Upper lobe of left lung (tissue), 4 donors: ENCODE results near the gene SCLY.

Experiments
- EP300 ChIP-seq, 4 donors: sonication (generic); formaldehyde crosslinking; IDR thresholded peaks; one replicate each; pipeline ENCODE4 v1.5.1; 2017; ENCODE audit warnings: antibody characterized with exemption in 4 of 4, control low read depth in 2 of 4
- POLR2AphosphoS5 ChIP-seq, 2 donors: sonication (generic); formaldehyde crosslinking; IDR thresholded peaks; one replicate each; pipeline ENCODE4 v1.5.1; 2017; ENCODE audit warnings: antibody characterized with exemption in 2 of 2
- TF ChIP-seq, protein P1 (sequence below), 6 experiments: fragments of 450-650 bp in 4 of 6; fragments of 200-600 bp in 2 of 6; sonication (generic) in 2 of 6; IDR thresholded peaks; one replicate each; pipeline ENCODE4 v1.5.1; 2016 to 2019; ENCODE audit warnings: antibody characterized with exemption in 6 of 6

- no peak for TF ChIP-seq EP300 (IDR thresholded peaks at IDR 0.05)
- TF ChIP-seq POLR2AphosphoS5 (IDR thresholded peaks at IDR 0.05): no peak
- TF ChIP-seq, protein P1, sequence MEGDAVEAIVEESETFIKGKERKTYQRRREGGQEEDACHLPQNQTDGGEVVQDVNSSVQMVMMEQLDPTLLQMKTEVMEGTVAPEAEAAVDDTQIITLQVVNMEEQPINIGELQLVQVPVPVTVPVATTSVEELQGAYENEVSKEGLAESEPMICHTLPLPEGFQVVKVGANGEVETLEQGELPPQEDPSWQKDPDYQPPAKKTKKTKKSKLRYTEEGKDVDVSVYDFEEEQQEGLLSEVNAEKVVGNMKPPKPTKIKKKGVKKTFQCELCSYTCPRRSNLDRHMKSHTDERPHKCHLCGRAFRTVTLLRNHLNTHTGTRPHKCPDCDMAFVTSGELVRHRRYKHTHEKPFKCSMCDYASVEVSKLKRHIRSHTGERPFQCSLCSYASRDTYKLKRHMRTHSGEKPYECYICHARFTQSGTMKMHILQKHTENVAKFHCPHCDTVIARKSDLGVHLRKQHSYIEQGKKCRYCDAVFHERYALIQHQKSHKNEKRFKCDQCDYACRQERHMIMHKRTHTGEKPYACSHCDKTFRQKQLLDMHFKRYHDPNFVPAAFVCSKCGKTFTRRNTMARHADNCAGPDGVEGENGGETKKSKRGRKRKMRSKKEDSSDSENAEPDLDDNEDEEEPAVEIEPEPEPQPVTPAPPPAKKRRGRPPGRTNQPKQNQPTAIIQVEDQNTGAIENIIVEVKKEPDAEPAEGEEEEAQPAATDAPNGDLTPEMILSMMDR (IDR thresholded peaks at IDR 0.05): no peak
Measured at GRCh38 chr2:238096311-238097011, 35.7 kb downstream of the SCLY start.
